Neuron (in vitro differentiated cells): Measurements from ENCODE around the gene MTA3.

Source experiments
- H2AFZ ChIP-seq: one replicate; pipeline ENCODE4 v1.6.1; 2013; ENCODE audit warnings: low read depth, mild to moderate bottlenecking, inconsistent platforms, low read length, moderate library complexity
- H3K27me3 ChIP-seq: one replicate; pipeline ENCODE4 v1.6.1; 2013; ENCODE audit warnings: low read length; ENCODE audit not compliant: insufficient read depth
- H3K36me3 ChIP-seq: one replicate; pipeline ENCODE4 v1.6.1; 2013; ENCODE audit warnings: low read length; ENCODE audit not compliant: insufficient read depth
- H3K4me1 ChIP-seq: one replicate; pipeline ENCODE4 v1.6.1; 2013; ENCODE audit warnings: low read length; ENCODE audit not compliant: insufficient read depth
- H3K4me3 ChIP-seq: 2 replicates; pipeline ENCODE4 v1.5.1; 2013; ENCODE audit warnings: mild to moderate bottlenecking, low read length, moderate library complexity
- H3K9me3 ChIP-seq: one replicate; pipeline ENCODE4 v1.6.1; 2013; ENCODE audit warnings: low read length

MTA3 gene

GRCh38 chr2:42791606-42792005 lies 223.2 kb downstream of the MTA3 start:
- Histone ChIP-seq H3K9me3 (peaks cover 5% of the 10 kb centered on the region), H3K27me3 (no peaks in the 10 kb centered on the region), H3K4me1 (no peaks in the 10 kb centered on the region), H2AFZ (no peak overlapping the region), H3K4me3 (no peak overlapping the region), H3K36me3 (no peaks in the 10 kb centered on the region)

- no peak overlapping the region for H2AFZ ChIP-seq
- H3K4me3 ChIP-seq: no peak overlapping the region
- no peaks in the 10 kb centered on the region for H3K27me3 ChIP-seq
- H3K4me1 ChIP-seq: no peaks in the 10 kb centered on the region
- H3K9me3 ChIP-seq: peaks cover 5% of the 10 kb centered on the region
- no peaks in the 10 kb centered on the region for H3K36me3 ChIP-seq
Observed at GRCh38 chr2:42792087-42792582, 223.7 kb downstream of the MTA3 start.

GRCh38 chr2:42792583-42793333 lies 224.3 kb downstream of the MTA3 start, which contains the start of gene HAAO:
Gene HAAO, minus strand, starts transcription at chr2:42792583. Its CDS starts 47 bp downstream, at chr2:42792536.
- H3K9me3 ChIP-seq: peaks cover 8% of the 10 kb centered on the region
- H3K27me3 ChIP-seq: no peaks in the 10 kb centered on the region
- H3K4me1 ChIP-seq: no peaks in the 10 kb centered on the region
- H2AFZ ChIP-seq: no peak within 1 kb of the TSS
- H3K4me3 ChIP-seq: no peak within 1 kb of the TSS
- H3K36me3 ChIP-seq: no peaks in the 10 kb centered on the region

- Histone ChIP-seq H3K36me3 (no peaks in the 10 kb centered on the region), H3K27me3 (no peaks in the 10 kb centered on the region), H3K4me3 (no peak overlapping the region), H3K4me1 (no peaks in the 10 kb centered on the region), H2AFZ (no peak overlapping the region), H3K9me3 (peaks cover 8% of the 10 kb centered on the region)
Observed at GRCh38 chr2:42793334-42794270, 225.2 kb downstream of the MTA3 start.

GRCh38 chr2:42794271-42795046 lies 226.0 kb downstream of the MTA3 start:
- H3K4me1 ChIP-seq: no peaks in the 10 kb centered on the region
- no peak overlapping the region for H2AFZ ChIP-seq
- H3K36me3 ChIP-seq: no peaks in the 10 kb centered on the region
- no peak overlapping the region for H3K4me3 ChIP-seq
- peaks cover 8% of the 10 kb centered on the region for H3K9me3 ChIP-seq
- no peaks in the 10 kb centered on the region for H3K27me3 ChIP-seq

- Histone ChIP-seq H3K4me3 (no peak overlapping the region), H3K36me3 (no peaks in the 10 kb centered on the region), H2AFZ (no peak overlapping the region), H3K9me3 (peaks cover 8% of the 10 kb centered on the region), H3K27me3 (no peaks in the 10 kb centered on the region), H3K4me1 (no peaks in the 10 kb centered on the region)
Observed at GRCh38 chr2:42795275-42795674, 226.8 kb downstream of the MTA3 start.

- Histone ChIP-seq H3K36me3 (no peaks in the 10 kb centered on the region), H3K4me3 (no peak overlapping the region), H3K27me3 (no peaks in the 10 kb centered on the region), H3K9me3 (peaks cover 8% of the 10 kb centered on the region), H2AFZ (no peak overlapping the region), H3K4me1 (no peaks in the 10 kb centered on the region)
Observed at GRCh38 chr2:42795841-42796301, 227.4 kb downstream of the MTA3 start.

- Histone ChIP-seq H3K36me3 (no peaks in the 10 kb centered on the region), H3K4me1 (no peaks in the 10 kb centered on the region), H2AFZ (no peak overlapping the region), H3K9me3 (peaks cover 6% of the 10 kb centered on the region), H3K4me3 (no peak overlapping the region), H3K27me3 (no peaks in the 10 kb centered on the region)
Observed at GRCh38 chr2:42796427-42797248, 228.2 kb downstream of the MTA3 start.

GRCh38 chr2:42797281-42797680 lies 228.8 kb downstream of the MTA3 start:
- Histone ChIP-seq H3K27me3 (no peaks in the 10 kb centered on the region), H3K4me1 (no peaks in the 10 kb centered on the region), H3K4me3 (no peak overlapping the region), H3K9me3 (peaks cover 6% of the 10 kb centered on the region), H3K36me3 (no peaks in the 10 kb centered on the region), H2AFZ (no peak overlapping the region)

- H3K4me1 ChIP-seq: no peaks in the 10 kb centered on the region
- peaks cover 3% of the 10 kb centered on the region for H3K9me3 ChIP-seq
- H3K36me3 ChIP-seq: no peaks in the 10 kb centered on the region
- H3K4me3 ChIP-seq: no peak overlapping the region
- H2AFZ ChIP-seq: no peak overlapping the region
- no peaks in the 10 kb centered on the region for H3K27me3 ChIP-seq
Observed at GRCh38 chr2:42799881-42800280, 231.4 kb downstream of the MTA3 start.

GRCh38 chr2:42800461-42800962 lies 232.1 kb downstream of the MTA3 start:
- Histone ChIP-seq H3K4me1 (no peaks in the 10 kb centered on the region), H3K27me3 (no peaks in the 10 kb centered on the region), H3K36me3 (no peaks in the 10 kb centered on the region), H2AFZ (no peak overlapping the region), H3K4me3 (no peak overlapping the region), H3K9me3 (peaks cover 3% of the 10 kb centered on the region)

- Histone ChIP-seq H2AFZ (no peak overlapping the region), H3K27me3 (no peaks in the 10 kb centered on the region), H3K9me3 (peaks cover 3% of the 10 kb centered on the region), H3K36me3 (no peaks in the 10 kb centered on the region), H3K4me1 (no peaks in the 10 kb centered on the region), H3K4me3 (no peak overlapping the region)
Observed at GRCh38 chr2:42800981-42801380, 232.5 kb downstream of the MTA3 start.
